Ascending aorta (tissue), 2 donors: Measurements from ENCODE around the gene SSH2. TPM values are rescaled to one million over a fixed set of nuclear protein-coding genes. Genes with fewer than 3 reads are reported as not detected.
A peak's percentile ranks its signal among the peaks of the same experiment; 100 is the strongest.

ENCODE experiments used
- DNase-seq, 2 donors: peaks; one replicate each; pipeline ENCODE4 v3.0.0-alpha.2; 2019; ENCODE audit warnings: low spot score in 2 of 2
- H3K27ac ChIP-seq, 2 donors: fragments of 200-600 bp; sonication (generic); one replicate each; pipeline ENCODE4 v1.5.1; 2016 to 2017; ENCODE audit warnings: mild to moderate bottlenecking in 1 of 2
- H3K27me3 ChIP-seq: fragments of 200-600 bp; sonication (generic); one replicate; pipeline ENCODE4 v1.5.1; 2017
- H3K36me3 ChIP-seq, 2 donors: fragments of 200-600 bp; sonication (generic); one replicate each; pipeline ENCODE4 v1.5.1; 2016
- H3K4me1 ChIP-seq, 2 donors: fragments of 200-600 bp; sonication (generic); one replicate each; pipeline ENCODE4 v1.5.1; 2016 to 2017; ENCODE audit warnings: mild to moderate bottlenecking in 1 of 2
- H3K4me3 ChIP-seq, 2 donors: fragments of 200-600 bp; sonication (generic); one replicate each; pipeline ENCODE4 v1.5.1; 2016 to 2017; ENCODE audit warnings: mild to moderate bottlenecking in 1 of 2
- H3K9me3 ChIP-seq, 2 donors: fragments of 200-600 bp; sonication (generic); one replicate each; pipeline ENCODE4 v1.5.1; 2016
- CTCF ChIP-seq, 3 experiments: fragments of 200-600 bp in 2 of 3; fragments of 450-650 bp in 1 of 3; sonication (generic) in 2 of 3; IDR thresholded peaks; one replicate each; pipeline ENCODE4 v1.5.1; 2016 to 2019; ENCODE audit warnings: antibody characterized with exemption in 3 of 3, mild to moderate bottlenecking in 1 of 3, moderate library complexity in 1 of 3
- intact Hi-C: fragments of 100-400 bp; cut with DNase I; formaldehyde crosslinking; loops from one replicate; pipeline ENCODE4 v1.15.1; 2023
- total RNA-seq: library from RNA; depleted of rRNA; stranded (reverse); fragments of >200 nt; gene quantifications from one replicate; pipeline ENCODE4 v1.1.0, GENCODE V29; 2016

The SSH2 gene
- total RNA-seq, 1 donor from 2014 or later = 7.9 TPM

GRCh38 chr17:29645515-29646051, 284.4 kb downstream of the SSH2 start:
- H3K4me1 ChIP-seq = peaks cover 12 to 32% of the 10 kb centered on the region in 2 donors
- DNase-seq = peak; percentile 54 to 89
- no peaks in the 10 kb centered on the region for H3K9me3 ChIP-seq
- intact Hi-C loops = loop anchor here (2.0 to 10.0 kb wide), 3 partner anchors 55 to 449 kb away; partner anchors contain the start of gene SSH2
- TF ChIP-seq CTCF (IDR thresholded peaks at IDR 0.05) = no peak
- H3K4me3 ChIP-seq = no peak overlapping the region
- no peaks in the 10 kb centered on the region for H3K36me3 ChIP-seq
- H3K27me3 ChIP-seq = no peaks in the 10 kb centered on the region
- H3K27ac ChIP-seq = peak overlapping the region; percentile 69 to 84

GRCh38 chr17:29643817-29644160, 286.2 kb downstream of the SSH2 start:
- H3K4me1 ChIP-seq = peaks cover 12 to 50% of the 10 kb centered on the region in 2 donors
- H3K27ac ChIP-seq = peak overlapping the region; percentile 69 to 84
- no peaks in the 10 kb centered on the region for H3K36me3 ChIP-seq
- H3K9me3 ChIP-seq = no peaks in the 10 kb centered on the region
- no peak for DNase-seq
- H3K4me3 ChIP-seq = no peak overlapping the region
- no peaks in the 10 kb centered on the region for H3K27me3 ChIP-seq
- intact Hi-C loops = loop anchor here (2.0 to 10.0 kb wide), 3 partner anchors 53 to 451 kb away; partner anchors contain the start of gene SSH2
- no peak for TF ChIP-seq CTCF (IDR thresholded peaks at IDR 0.05)

- H3K27ac ChIP-seq = peak overlapping the region in 1 of 2 donors; percentile 15
- no peak for DNase-seq
- H3K9me3 ChIP-seq = no peaks in the 10 kb centered on the region
- intact Hi-C loops = loop anchor here (10.0 kb wide), 2 partner anchors 293 to 453 kb away; partner anchors contain the start of gene SSH2
- TF ChIP-seq CTCF (IDR thresholded peaks at IDR 0.05) = no peak
- no peaks in the 10 kb centered on the region for H3K27me3 ChIP-seq
- H3K36me3 ChIP-seq = no peaks in the 10 kb centered on the region
- H3K4me1 ChIP-seq = peaks cover 12 to 53% of the 10 kb centered on the region in 2 donors
- no peak overlapping the region for H3K4me3 ChIP-seq
Observed at GRCh38 chr17:29642171-29642611, 287.8 kb downstream of the SSH2 start.

- H3K27me3 ChIP-seq = no peaks in the 10 kb centered on the region
- peaks cover under 1 to 5% of the 10 kb centered on the region in 2 donors for H3K36me3 ChIP-seq
- no peak overlapping the region for H3K4me3 ChIP-seq
- no peaks in the 10 kb centered on the region for H3K9me3 ChIP-seq
- no peak for DNase-seq
- H3K4me1 ChIP-seq = peaks cover 9 to 50% of the 10 kb centered on the region in 2 donors
- H3K27ac ChIP-seq = no peak overlapping the region
- intact Hi-C loops = loop anchor here (10.0 kb wide), 2 partner anchors 294 to 454 kb away; partner anchors contain the start of gene SSH2
- TF ChIP-seq CTCF (IDR thresholded peaks at IDR 0.05) = no peak
Observed at GRCh38 chr17:29640981-29641642, 288.9 kb downstream of the SSH2 start.

GRCh38 chr17:29640413-29640812, 289.6 kb downstream of the SSH2 start:
- Histone ChIP-seq H3K27me3 (no peaks in the 10 kb centered on the region), H3K27ac (peak overlapping the region; percentile 41 to 45), H3K4me3 (no peak overlapping the region), H3K36me3 (peaks cover 4 to 7% of the 10 kb centered on the region in 2 donors), H3K4me1 (peaks cover 7 to 44% of the 10 kb centered on the region in 2 donors), H3K9me3 (no peaks in the 10 kb centered on the region)
- intact Hi-C loops = loop anchor here (10.0 kb wide), 2 partner anchors 294 to 454 kb away; partner anchors contain the start of gene SSH2
- no peak for DNase-seq
- no peak for TF ChIP-seq CTCF (IDR thresholded peaks at IDR 0.05)
